NCI-H2107 (cell line): ENCODE results near the gene LEF1.

Experiments
- DNase-seq: peaks from one replicate; lab custom pipeline; 2025; lab: John Stamatoyannopoulos, UW

LEF1 gene

DNA sequence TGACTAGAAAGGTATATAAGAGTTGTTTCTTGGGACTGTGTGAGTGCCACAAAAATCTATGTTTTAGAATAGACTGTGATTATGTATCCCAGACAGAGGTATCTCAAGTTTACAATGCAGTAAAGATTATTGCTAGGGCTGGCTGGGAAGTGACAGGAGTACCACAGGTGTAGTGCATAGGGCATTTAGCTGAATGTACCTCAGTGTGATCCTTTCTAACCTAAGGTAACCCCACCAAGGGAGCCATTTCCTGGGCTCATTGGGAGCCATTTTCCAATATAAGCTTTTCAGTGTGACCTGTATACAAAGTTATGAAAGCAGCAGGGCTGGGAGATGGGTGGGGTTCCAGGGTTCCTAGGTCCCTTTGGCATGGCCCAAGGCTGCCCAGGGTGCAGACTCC is 6.1 kb upstream of the LEF1 start:
- no peak for DNase-seq

DNA sequence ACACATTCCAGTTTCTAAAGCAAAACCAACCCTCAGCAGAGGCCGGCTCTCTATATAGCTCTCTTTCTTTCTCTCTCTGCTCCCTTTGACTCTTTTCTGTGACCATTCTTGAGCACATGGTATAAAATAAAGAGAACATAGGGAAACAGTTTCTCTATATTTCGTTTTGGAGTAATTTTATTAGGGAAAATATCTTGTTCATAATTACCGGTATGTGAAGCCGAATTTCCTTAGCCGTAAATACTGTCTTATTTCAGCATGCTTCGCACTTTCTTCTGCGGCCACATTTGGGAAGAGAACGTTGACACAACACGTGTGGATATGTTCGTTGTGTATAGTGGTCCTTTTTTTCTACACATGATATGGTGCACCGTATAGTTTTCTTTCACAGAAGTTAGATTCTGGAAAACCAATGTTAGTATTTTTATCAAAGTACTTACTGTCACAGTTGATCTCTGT is 4.9 kb upstream of the LEF1 start:
- DNase-seq: no peak

DNA sequence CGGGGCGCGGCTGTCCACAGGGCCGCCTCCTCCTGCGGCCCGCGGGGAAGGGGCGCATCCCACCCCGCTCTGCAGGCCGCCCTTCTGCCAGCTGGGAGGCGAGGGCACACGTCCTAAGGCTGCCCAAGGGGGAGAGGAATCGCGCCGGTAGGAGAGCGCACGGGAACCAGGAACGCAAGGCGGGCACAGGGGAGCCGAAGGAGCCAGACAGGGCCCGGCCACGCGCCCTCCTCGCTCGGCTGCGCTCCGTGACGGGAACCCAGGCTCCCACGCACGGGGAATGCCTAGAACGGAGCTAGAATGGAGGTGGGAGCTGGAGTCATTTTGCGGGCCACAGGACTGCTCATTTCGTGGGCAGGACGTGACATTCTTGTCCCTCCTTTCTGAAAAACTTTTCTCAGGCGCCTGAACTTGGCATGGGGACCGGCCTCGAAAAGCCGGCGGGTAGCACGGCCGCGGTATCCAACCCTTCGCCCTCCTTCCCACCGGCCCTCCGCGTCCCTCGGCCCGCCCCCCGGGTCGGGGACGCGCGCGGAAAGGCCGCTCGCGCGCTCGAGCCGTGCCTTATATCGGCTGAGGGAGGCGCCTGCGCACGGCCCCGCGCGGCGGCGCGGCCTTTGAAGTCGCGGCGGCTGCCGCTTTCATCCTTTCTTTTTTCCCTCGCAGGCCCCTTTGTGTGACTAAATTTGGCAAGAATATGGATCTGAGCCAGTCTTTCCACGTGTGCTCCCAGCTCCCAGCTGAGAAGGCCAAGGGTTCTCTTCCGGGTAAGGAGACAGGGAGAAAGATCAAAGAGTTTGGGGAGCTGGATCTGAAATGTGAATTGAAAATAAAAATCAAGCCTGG is 4.2 kb upstream of the LEF1 start:
- DNase-seq: no peak

DNA sequence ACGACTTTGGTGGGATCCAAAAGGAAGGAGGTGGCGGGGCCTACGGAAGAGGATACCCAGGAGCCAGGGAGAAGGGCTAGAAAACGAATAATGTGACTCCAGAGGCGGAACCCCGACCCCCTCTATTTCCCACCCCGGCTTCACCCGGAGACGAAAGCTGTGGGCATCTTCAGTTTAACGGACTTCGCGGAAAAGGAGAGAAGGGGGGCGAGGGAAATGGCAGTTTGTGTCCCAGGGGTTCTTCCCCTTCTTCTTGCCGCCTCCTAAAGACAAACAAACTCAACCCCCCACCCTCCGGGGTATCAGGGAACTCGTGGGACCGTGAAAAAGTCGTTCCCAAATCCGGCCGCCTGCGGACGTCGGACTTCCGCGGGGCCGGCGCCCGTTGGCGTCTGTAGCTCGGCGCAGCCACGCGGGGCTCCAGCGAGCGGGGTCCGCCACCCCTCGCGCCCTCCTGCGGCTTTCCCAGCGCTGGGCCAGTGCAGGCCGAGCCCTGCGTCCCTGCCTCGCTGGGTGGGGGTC is 3.6 kb upstream of the LEF1 start:
- DNase-seq: no peak

GRCh38 chr4:108171339-108172230 is 2.9 kb upstream of the LEF1 start:
- no peak for DNase-seq

GRCh38 chr4:108170631-108171338 is 2.1 kb upstream of the LEF1 start:
- no peak for DNase-seq

GRCh38 chr4:108169664-108170063 is 932 bp upstream of the LEF1 start:
- no peak for DNase-seq

DNA sequence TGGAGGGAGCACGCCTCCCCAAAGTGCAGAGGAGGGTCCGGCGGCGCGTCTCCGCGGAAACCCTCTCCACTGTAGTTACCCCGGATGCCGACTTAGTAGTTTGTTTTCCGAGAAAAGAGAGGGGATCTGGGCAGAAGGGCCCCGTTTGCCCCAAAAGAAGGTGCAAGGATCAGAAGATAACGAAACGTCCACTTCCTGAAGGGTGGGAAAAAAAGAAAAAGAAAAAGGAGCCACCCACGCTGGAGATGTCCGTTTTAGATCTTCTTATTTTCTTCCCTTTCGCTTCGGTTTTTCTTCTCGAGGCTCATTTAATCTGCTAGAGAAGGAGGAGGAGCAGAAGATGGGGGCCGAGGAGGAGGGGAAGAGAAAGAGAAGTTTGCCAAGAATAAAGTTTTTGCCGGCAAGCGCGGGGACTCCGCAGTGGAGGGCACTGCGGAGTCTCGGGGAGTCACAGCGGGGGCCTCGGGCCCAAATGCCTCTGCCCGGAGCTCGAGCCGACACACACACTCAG is 517 bp downstream of the LEF1 start:
- no peak for DNase-seq

GRCh38 chr4:108166441-108167315 is 2.1 kb downstream of the LEF1 start:
- no peak for DNase-seq

- DNase-seq: no peak
Observed at GRCh38 chr4:108166038-108166437, 2.7 kb downstream of the LEF1 start.

- DNase-seq: no peak
Observed at GRCh38 chr4:108165586-108165985, 3.1 kb downstream of the LEF1 start.

DNA sequence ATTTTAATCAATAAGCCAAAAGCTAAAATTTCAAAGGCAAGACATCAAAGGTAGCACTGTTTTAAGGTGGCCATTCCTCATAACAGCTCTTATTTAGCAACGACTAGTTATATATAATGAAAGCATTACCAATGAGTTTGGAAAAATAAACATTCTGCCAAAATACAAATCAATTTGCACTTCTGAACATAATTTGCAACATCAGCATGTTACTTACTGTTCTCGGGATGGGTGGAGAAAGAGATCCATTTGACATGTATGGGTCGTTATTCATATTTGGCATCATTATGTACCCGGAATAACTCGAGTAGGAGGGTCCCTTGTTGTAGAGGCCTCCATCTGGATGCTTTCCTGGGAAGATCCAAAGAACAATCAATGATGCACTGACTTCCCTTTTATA is 5.4 kb downstream of the LEF1 start:
- no peak for DNase-seq

GRCh38 chr4:108160741-108161352 is 7.9 kb downstream of the LEF1 start:
- DNase-seq: no peak

GRCh38 chr4:108159845-108160244 is 8.9 kb downstream of the LEF1 start:
- DNase-seq: no peak

GRCh38 chr4:108157655-108158054 is 11.1 kb downstream of the LEF1 start:
- no peak for DNase-seq

GRCh38 chr4:108156391-108156790 is 12.3 kb downstream of the LEF1 start:
- DNase-seq: no peak

- no peak for DNase-seq
Observed at GRCh38 chr4:108155373-108155772, 13.4 kb downstream of the LEF1 start.

DNA sequence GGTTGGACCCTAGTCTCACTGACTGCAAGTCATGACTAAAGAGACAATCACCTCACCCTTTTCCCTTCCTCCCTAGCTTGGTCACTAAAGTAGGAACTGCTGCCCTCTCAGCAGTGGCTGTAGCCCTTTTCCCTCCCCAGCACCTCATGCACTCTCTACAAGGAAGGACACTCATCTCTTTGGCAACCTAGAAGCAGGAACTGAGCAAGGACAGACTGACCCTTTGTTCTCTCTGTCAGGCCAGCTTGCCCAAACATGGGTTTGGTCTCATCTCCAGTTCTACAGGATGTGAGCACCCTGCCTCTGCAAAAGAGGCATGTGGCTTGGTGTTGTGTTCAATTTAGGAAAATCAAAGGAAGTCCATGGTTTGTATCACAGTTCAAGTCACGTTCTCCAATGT is 15.8 kb downstream of the LEF1 start:
- DNase-seq: no peak

DNA sequence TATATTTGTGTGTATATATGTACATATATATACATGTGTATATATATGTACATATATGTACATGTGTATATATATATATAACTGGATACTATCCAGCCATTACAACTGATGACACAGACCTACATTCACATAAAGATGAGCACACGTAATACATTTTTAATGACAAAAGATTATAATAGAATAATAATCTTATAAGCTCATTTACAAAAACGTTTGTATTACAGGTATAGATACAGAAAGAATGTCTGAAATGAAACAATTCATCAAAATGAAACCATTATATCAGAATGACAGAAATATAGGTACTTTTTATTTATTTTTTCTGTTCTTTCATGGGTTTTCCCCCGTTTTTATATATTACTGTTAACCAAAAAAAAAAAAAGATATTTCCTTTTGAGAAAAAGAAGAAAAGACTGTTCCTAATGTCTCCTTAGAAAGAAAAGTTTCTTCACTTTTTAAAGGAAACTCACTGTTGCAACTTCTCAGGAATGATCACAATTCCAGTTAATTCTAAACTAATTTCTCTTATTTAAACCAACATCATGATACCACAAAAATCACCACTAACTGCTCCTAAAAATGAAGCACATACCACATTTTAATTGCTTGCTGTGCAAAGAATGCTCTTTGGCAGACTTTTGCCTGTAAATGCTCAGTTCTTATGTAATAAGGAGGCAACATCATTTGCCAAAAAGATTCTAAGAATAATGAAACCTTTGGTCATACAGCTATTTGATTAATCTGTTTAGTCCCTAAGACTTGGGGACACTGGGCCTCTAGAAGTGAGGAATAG is 18.9 kb downstream of the LEF1 start:
- DNase-seq: no peak

DNA sequence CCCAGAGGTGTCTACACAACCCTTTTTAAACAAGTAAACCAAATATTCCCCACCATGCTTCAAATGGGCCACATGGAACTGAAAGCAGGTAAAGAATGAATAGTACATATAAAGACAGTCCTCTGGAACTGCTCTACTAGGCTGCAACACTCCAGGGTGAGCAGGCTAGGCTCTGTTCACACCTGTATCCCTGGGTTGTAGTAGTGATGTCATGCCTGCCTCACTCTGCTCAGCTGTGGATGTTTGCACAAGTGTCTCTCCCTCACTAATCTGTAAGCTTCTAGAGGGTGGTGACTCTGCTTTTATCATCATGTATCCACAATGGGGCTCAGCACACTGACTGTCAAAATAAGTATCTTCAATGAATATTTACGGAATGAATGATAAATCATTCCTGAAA is 20.4 kb downstream of the LEF1 start:
- no peak for DNase-seq
